NCI-H2196 (cell line): ENCODE measurements around the gene LRRFIP1.

ENCODE experiments used
- DNase-seq: peaks from one replicate; lab custom pipeline; 2025; ENCODE audit not compliant: unreplicated experiment; lab: John Stamatoyannopoulos, UW

The LRRFIP1 gene

DNA sequence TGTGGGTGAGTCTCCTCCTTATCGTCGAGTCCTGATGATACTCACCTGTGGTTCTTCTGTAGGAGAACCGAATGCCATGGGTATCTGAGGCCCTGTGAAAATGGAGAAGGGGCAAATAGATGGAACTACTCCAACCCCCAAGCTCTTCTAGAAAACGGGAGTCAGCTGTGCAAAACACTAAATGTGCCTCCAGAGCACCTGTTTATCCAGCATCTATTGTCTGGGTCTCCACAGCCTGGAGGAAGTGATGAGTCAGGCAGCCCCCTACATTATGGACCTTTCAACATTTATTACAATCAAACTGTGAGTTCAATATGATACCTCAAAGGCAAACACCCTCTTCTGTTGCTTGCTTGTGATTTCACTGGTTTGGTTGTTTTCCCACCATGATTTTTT lies 9.8 kb upstream of the LRRFIP1 start:
- DNase-seq = no peak

- DNase-seq = no peak
Observed at GRCh38 chr2:237618449-237618848, 8.9 kb upstream of the LRRFIP1 start.

DNA sequence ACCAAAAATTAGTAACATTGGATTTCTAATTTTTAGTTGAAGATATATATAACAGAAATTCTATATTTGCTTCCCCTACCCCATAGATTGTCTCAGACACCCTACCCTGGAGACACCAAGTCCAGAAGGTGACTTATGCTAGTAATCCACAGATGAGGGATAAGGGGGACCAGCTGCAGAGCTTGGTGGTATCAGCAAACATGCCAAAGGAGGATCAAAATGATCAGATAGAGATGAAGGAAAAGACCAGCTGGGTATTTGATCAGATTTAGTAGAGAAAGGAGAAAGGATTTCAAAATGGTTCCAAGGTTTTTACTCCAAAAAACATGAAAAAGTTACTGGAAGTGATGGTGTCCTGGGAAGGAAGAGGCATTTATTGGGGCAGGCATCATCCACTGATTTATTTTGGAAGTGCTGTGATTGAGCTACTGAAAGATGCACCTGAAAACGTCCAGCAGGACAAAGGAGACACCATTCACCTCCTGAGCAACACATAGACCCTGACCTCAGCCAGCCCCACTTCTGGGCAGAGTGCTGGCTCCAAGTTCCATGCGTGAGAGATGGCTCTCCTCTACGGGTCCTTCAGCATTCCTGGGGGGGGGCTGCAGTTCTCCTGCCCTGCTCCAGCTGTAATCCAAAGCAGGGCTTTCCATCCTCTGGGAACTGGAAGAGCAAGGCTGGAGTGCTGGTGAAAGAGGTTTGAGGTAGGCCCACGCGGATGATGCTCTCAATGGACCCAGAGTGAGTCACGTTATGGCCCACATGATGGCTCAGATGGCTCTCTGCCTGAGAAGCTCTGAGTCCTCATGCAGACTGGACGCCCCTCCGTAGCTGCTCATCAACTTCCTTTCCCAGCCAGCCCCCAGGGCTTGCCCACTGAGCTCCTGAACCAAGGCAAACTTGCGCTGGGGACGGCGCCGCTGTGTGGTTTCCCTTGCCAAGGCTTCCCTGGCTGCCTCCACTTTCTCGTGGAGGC lies 3.7 kb upstream of the LRRFIP1 start:
- DNase-seq = no peak

DNA sequence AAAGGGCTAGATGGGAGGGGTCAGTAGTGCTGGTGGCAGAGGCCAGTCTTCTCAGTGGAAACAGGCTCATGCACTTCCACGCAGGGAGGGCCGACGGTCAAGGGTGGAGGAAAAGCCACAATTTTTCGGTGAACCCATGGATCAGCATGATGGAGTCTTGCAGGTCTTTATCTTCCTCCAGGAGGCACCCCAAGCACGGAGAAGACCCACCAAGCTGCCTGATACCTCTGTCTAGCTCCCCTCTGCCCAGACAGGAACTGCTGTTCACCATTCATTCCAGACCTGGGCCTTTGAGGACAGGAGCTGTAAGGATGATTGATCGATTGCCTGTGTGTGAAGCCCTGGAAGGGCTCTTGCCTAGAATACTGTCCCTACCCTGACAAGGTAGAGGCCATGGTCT lies 2.8 kb upstream of the LRRFIP1 start:
- DNase-seq = no peak

- no peak for DNase-seq
Observed at GRCh38 chr2:237625216-237625705, 2.1 kb upstream of the LRRFIP1 start.

DNA sequence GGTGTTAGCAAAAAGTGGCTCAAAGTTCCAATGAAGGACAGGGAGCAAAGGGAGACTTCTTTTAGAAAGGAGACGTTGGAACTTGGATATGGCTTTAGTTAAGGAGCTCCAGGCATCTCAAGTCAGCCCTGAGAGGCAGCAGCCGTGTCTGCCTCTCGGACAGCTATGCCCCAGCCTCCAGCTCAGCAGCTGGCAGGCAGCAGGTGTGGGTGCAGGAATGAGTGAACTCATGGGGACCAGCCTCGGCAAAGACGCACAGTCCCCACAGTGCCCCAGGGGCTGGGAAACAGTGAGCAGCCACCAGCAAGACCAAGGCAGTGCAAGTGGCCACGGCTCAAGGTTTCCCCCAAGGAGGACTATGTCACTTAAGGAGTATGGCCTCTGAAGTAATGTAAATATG lies 1.6 kb upstream of the LRRFIP1 start:
- DNase-seq = no peak

- DNase-seq = no peak
Observed at GRCh38 chr2:237626813-237627440, 460 bp upstream of the LRRFIP1 start.

- no peak for DNase-seq
Observed at GRCh38 chr2:237628247-237629187, 1.1 kb downstream of the LRRFIP1 start.

- no peak for DNase-seq
Observed at GRCh38 chr2:237629188-237629534, 1.8 kb downstream of the LRRFIP1 start.

DNA sequence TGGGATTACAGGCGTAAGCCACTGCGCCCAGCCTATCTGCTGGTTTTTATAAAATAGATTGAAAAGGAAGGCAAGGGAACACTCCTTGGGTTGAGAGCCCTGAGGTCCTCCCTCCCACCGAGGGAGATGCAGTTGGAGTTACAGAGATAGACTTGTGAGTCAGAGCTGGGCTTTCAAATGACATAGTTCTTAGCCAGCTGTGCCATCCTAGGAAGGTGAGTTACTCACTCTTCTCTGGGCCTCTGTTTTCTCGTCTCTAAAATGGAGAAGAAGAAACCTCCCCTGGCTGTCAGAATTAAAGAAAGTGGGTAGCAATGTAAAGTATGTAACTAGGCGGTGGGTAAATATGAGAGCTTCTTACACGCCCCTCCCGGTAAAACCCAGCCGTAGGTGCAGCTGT lies 2.4 kb downstream of the LRRFIP1 start:
- no peak for DNase-seq

DNA sequence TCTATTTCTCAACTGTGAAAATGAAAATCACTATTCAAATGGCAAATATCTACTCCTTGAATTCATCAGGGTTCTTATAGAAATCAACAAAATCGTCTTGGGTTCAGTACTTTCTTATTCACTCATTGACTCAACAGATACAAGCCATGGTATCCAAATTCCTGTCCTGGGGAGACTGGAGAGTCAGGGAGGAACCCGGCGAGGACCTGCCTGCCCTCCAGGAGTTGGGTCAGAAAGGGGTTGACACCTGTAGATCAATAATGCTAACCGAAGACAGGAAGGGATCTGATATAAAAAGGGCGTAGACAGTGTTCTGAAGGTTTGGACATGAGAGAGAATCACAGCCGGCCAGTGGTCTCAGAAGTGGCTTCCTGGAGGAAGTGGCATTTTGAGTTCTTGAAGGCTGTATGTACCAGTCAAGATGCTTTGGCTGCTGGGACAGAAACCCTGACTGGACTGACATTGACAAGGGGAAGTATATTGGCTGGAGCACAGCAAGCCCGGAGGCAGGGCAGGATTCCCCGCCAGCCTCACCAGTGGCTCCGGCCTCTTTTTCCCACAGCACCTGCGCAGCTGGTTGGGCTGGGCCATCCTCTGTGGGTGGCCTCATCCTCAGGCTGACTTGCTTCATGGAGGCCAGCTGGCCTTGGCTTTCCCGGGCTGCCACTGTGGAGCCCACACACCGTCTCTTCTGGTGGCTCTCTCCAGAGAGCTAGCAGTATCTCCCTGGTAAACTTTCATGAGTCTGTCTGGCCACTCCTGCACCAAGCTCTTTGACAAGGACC lies 3.0 kb downstream of the LRRFIP1 start:
- DNase-seq = no peak

- DNase-seq = no peak
Observed at GRCh38 chr2:237631007-237631785, 3.8 kb downstream of the LRRFIP1 start.

DNA sequence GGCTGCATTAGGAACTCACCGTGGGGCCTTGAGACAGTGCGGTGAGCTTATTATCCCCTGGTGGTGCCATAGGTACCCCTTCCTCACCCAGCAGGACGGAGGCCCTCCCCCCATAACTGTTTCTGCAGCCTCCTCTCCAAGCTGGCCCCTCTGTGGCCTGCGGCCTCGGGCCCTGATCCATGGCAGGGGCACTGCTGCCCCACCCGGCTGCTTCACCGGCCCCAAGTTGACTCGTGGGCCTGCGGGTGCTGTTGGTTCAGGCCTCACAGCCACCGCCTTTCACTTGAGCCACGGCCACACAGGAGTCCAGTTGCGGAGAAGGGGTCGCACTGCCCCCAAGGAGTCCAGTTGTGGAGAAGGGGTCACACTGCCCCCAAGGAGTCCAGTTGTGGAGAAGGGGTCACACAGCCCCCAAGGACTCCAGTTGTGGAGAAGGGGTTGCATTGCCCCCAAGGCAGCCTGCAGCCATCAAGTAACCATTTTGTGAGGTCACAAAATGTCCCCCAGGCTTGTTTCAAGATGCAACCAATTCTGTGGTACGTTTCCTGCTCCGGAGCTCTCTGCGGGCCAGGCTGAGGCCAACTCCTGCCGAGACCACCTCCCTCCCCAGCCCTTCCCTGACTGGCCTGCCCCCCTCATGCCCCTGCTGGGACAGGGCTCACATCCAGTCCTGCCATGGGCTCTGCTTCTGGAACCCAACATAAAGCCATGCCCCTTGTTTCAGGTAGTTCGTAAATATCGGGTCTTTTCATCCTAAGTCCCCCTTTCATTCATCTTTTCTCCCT lies 4.6 kb downstream of the LRRFIP1 start:
- DNase-seq = no peak

DNA sequence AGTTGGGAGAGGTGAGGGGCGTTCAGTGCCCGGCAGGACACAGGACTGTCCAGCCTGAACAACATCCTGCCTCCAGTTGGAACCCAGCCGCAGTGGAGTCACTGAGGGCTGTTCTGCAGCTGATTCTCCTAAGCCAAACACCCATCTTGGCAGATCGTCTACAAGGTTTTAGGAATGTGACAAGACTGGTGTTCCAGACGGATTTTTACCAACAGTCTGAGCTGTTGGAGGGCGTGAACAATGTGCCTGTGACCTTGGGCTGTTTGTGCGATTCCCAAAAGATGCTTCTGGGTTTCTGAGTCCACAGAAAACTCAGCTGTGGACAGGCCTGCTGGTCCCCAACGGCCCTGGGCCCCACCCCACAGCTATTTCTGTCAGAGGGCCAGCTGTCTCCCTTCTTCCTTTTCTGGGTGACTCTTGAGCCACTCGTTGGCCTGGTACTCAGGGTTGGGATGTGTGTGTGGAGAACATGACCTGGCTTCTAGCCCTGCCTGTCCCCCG lies 5.7 kb downstream of the LRRFIP1 start:
- no peak for DNase-seq

- no peak for DNase-seq
Observed at GRCh38 chr2:237636578-237636977, 9.2 kb downstream of the LRRFIP1 start.

GRCh38 chr2:237637429-237638135 lies 10.2 kb downstream of the LRRFIP1 start:
- no peak for DNase-seq

GRCh38 chr2:237638176-237638575 lies 10.8 kb downstream of the LRRFIP1 start:
- DNase-seq = no peak
